Aorta (tissue), 5 donors: ENCODE results near the gene POMC. TPM values are rescaled to one million over a fixed set of nuclear protein-coding genes. Genes with fewer than 3 reads are reported as not detected.
"Not testable (repeated sequence)": the region's sequence is repeated elsewhere in the genome, so short reads cannot be mapped to it uniquely, and the experiment has no call there.

Experiments
- ATAC-seq: fragments of 200-7000 bp; cut with Tn5 transposase; one replicate; pipeline ENCODE4 v1.9.1; 2022; ENCODE audit warnings: moderate library complexity; ENCODE audit not compliant: low FRiP score
- DNase-seq, 2 donors: peaks; one replicate each; pipeline ENCODE4 v3.0.0-alpha.2; 2020
- H3K27ac ChIP-seq, 2 donors: one replicate each; pipeline ENCODE4 v1.5.1; 2013; ENCODE audit warnings: low read length in 2 of 2, mild to moderate bottlenecking in 2 of 2, moderate library complexity in 2 of 2, control low read depth in 1 of 2, inconsistent platforms in 1 of 2, low read depth in 1 of 2
- H3K27me3 ChIP-seq, 2 donors: one replicate each; pipeline ENCODE4 v1.6.1; 2013; ENCODE audit warnings: control low read depth in 1 of 2, low read length in 1 of 2, mild to moderate bottlenecking in 1 of 2, moderate library complexity in 1 of 2; ENCODE audit not compliant: insufficient read depth in 2 of 2, control insufficient read depth in 1 of 2
- H3K36me3 ChIP-seq, 2 donors: one replicate each; pipeline ENCODE4 v1.6.1; 2013; ENCODE audit warnings: control low read depth in 1 of 2, low read length in 1 of 2, mild to moderate bottlenecking in 1 of 2; ENCODE audit not compliant: insufficient read depth in 2 of 2, control insufficient read depth in 1 of 2
- H3K4me1 ChIP-seq, 2 donors: one replicate each; pipeline ENCODE4 v1.6.1; 2013; ENCODE audit warnings: low read length in 2 of 2, control low read depth in 1 of 2, mild to moderate bottlenecking in 1 of 2, moderate library complexity in 1 of 2; ENCODE audit not compliant: insufficient read depth in 2 of 2, control insufficient read depth in 1 of 2
- H3K4me3 ChIP-seq, 2 donors: one replicate each; pipeline ENCODE4 v1.5.1; 2013; ENCODE audit warnings: low read length in 2 of 2, control low read depth in 1 of 2, mild to moderate bottlenecking in 1 of 2
- H3K9me3 ChIP-seq: one replicate; pipeline ENCODE4 v1.6.1; 2013; ENCODE audit warnings: mild to moderate bottlenecking, low read length; ENCODE audit not compliant: control insufficient read depth
- WGBS, 2 donors: extraction: QIAGEN DNeasy Blood & Tissue Kit; methylation state at CpG; one replicate each; pipeline ENCODE4 v1.1.7; 2013; 5-methylcytosine and 5-hydroxymethylcytosine counted together
- intact Hi-C, 2 donors: fragments of 100-400 bp; cut with DNase I; formaldehyde crosslinking; loops; one replicate each; pipeline versions ENCODE4 v1.14.2 to v1.15.0; 2022
- polyA plus RNA-seq, 2 donors: library from polyadenylated mRNA; stranded (reverse); fragments of 200-250 nt; gene quantifications; one replicate each; pipeline ENCODE4 v1.2.3, GENCODE V29; 2013
- total RNA-seq, 2 donors: library from RNA; stranded (reverse); fragmentation: NEBNext Ultra II Directional; extraction: Animal tissue kit (Norgen Biotek cat#: 25700); gene quantifications; one replicate each; pipeline ENCODE4 v1.2.1, GENCODE V29; 2021
- donor health status: healthy with polysubstance abuse.
- donor health status: Bipolar disorder and iron deficiency.
- donor health status: DM: no; HTN: no; CAD: no.
- donor health status: DM: no; HTN: no; CAD: no.
- donor health status: DM: yes; HTN: yes; CAD: no.

The POMC gene
- total and polyA plus RNA-seq, 4 donors, result 0.38 to 4.5 (median 1.3) TPM

GRCh38 chr2:25132299-25132635 is 36.1 kb downstream of the POMC start:
- H3K27ac ChIP-seq, result no peak overlapping the region
- intact Hi-C loops, result loop anchor here in 1 of 2 donors (5.0 kb wide), 1 partner anchor 90 kb away; the partner anchor contains the start of gene EFR3B
- no peaks in the 10 kb centered on the region for H3K27me3 ChIP-seq
- H3K9me3 ChIP-seq, result no peaks in the 10 kb centered on the region
- no peaks in the 10 kb centered on the region for H3K4me1 ChIP-seq
- no peaks in the 10 kb centered on the region for H3K36me3 ChIP-seq
- 75 to 77% methylated on average over 9 of the region's 9 CpGs for WGBS, 2 donors
- no peak for ATAC-seq
- no peak overlapping the region for H3K4me3 ChIP-seq
- no peak for DNase-seq

GRCh38 chr2:25131567-25132298 is 36.6 kb downstream of the POMC start:
- ATAC-seq, result peak; percentile 6
- 28 to 45% methylated on average over 44 to 53 of the region's 53 CpGs for WGBS, 2 donors

GRCh38 chr2:25131253-25131566 is 37.2 kb downstream of the POMC start:
- intact Hi-C loops, result loop anchor here in 1 of 2 donors (5.0 kb wide), 1 partner anchor 89 kb away; the partner anchor contains the start of gene EFR3B
- H3K9me3 ChIP-seq, result no peaks in the 10 kb centered on the region
- H3K4me1 ChIP-seq, result no peaks in the 10 kb centered on the region
- no peak overlapping the region for H3K4me3 ChIP-seq
- ATAC-seq (no peak), DNase-seq (no peak)
- no peaks in the 10 kb centered on the region for H3K27me3 ChIP-seq
- H3K27ac ChIP-seq, result no peak overlapping the region
- H3K36me3 ChIP-seq, result no peaks in the 10 kb centered on the region
- WGBS, 2 donors, result 75 to 76% methylated on average over 24 of the region's 24 CpGs

More at GRCh38 chr2:25131567-25132298, 36.6 kb downstream of the POMC start:
- intact Hi-C loops, result loop anchor here in 1 of 2 donors (5.0 kb wide), 1 partner anchor 89 kb away; the partner anchor contains the start of gene EFR3B
- no peaks in the 10 kb centered on the region for H3K36me3 ChIP-seq
- no peaks in the 10 kb centered on the region for H3K4me1 ChIP-seq
- no peak for DNase-seq
- no peak overlapping the region for H3K27ac ChIP-seq
- H3K27me3 ChIP-seq, result no peaks in the 10 kb centered on the region
- no peaks in the 10 kb centered on the region for H3K9me3 ChIP-seq
- no peak overlapping the region for H3K4me3 ChIP-seq

- Histone ChIP-seq H3K9me3 (no peaks in the 10 kb centered on the region), H3K4me1 (no peaks in the 10 kb centered on the region), H3K27me3 (no peaks in the 10 kb centered on the region), H3K36me3 (no peaks in the 10 kb centered on the region), H3K4me3 (no peak overlapping the region), H3K27ac (no peak overlapping the region)
- WGBS, 2 donors, result 87% methylated on average over 15 of the region's 15 CpGs
- no peak for ATAC-seq
- DNase-seq, result no peak
- intact Hi-C loops, result loop anchor here (1.0 to 5.0 kb wide), 3 partner anchors 67 to 155 kb away; partner anchors contain the start of gene EFR3B (in 1 of the 2)
Measured at GRCh38 chr2:25129901-25130520, 38.4 kb downstream of the POMC start.

- no peak for ATAC-seq
- DNase-seq, result no peak
- no peaks in the 10 kb centered on the region for H3K36me3 ChIP-seq
- H3K27me3 ChIP-seq, result no peaks in the 10 kb centered on the region
- intact Hi-C loops, result loop anchor here in 1 of 2 donors (2.0 kb wide), 1 partner anchor 69 kb away; no protein-coding TSS in a partner anchor
- H3K9me3 ChIP-seq, result no peaks in the 10 kb centered on the region
- 55 to 61% methylated on average over 5 of the region's 5 CpGs for WGBS, 2 donors
- no peak overlapping the region for H3K27ac ChIP-seq
- no peak overlapping the region for H3K4me3 ChIP-seq
- H3K4me1 ChIP-seq, result no peaks in the 10 kb centered on the region
Measured at GRCh38 chr2:25127646-25128045, 40.7 kb downstream of the POMC start.

- ATAC-seq, H3K27ac ChIP-seq, H3K4me1 ChIP-seq, intact Hi-C loops, H3K4me3 ChIP-seq, H3K9me3 ChIP-seq, H3K36me3 ChIP-seq, DNase-seq, H3K27me3 ChIP-seq: not testable (repeated sequence)
- 77 to 83% methylated on average over 3 of the region's 3 CpGs for WGBS, 2 donors
Measured at GRCh38 chr2:25127071-25127470, 41.3 kb downstream of the POMC start.

- no peak for ATAC-seq
Measured at GRCh38 chr2:25125976-25126375, 42.4 kb downstream of the POMC start.

GRCh38 chr2:25125189-25125588 is 43.2 kb downstream of the POMC start:
- intact Hi-C loops, result no loop called here
- H3K9me3 ChIP-seq, result no peaks in the 10 kb centered on the region
- DNase-seq (no peak), ATAC-seq (no peak)
- no peak overlapping the region for H3K27ac ChIP-seq
- H3K4me1 ChIP-seq, result no peaks in the 10 kb centered on the region
- H3K4me3 ChIP-seq, result no peak overlapping the region
- 87 to 90% methylated on average over 7 of the region's 7 CpGs for WGBS, 2 donors
- no peaks in the 10 kb centered on the region for H3K27me3 ChIP-seq
- H3K36me3 ChIP-seq, result no peaks in the 10 kb centered on the region

More at GRCh38 chr2:25125976-25126375, 42.4 kb downstream of the POMC start:
- Histone ChIP-seq H3K4me1 (no peaks in the 10 kb centered on the region), H3K27me3 (no peaks in the 10 kb centered on the region), H3K4me3 (no peak overlapping the region), H3K36me3 (no peaks in the 10 kb centered on the region), H3K9me3 (no peaks in the 10 kb centered on the region), H3K27ac (no peak overlapping the region)
- peak in 1 of 2 donors; percentile 66 for DNase-seq
- intact Hi-C loops, result no loop called here
- 85 to 91% methylated on average over 4 of the region's 4 CpGs for WGBS, 2 donors

- intact Hi-C loops, result no loop called here
- Histone ChIP-seq H3K36me3 (no peaks in the 10 kb centered on the region), H3K27me3 (no peaks in the 10 kb centered on the region), H3K4me3 (no peak overlapping the region), H3K4me1 (no peaks in the 10 kb centered on the region), H3K27ac (no peak overlapping the region), H3K9me3 (no peaks in the 10 kb centered on the region)
- DNase-seq (peak in 1 of 2 donors; percentile 67), ATAC-seq (no peak)
- 82 to 92% methylated on average over 5 of the region's 5 CpGs for WGBS, 2 donors
Measured at GRCh38 chr2:25123682-25124081, 44.7 kb downstream of the POMC start.
